Measurements from ENCODE around the gene ZNF557.
A peak's percentile ranks its signal among the peaks of the same experiment; 100 is the strongest.
"Not testable (repeated sequence)": the region's sequence is repeated elsewhere in the genome, so short reads cannot be mapped to it uniquely, and the experiment has no call there.

ZNF557 gene

GRCh38 chr19:7069042-7069903, at the start of gene ZNF557:
ZNF557 (plus strand) TSS chr19:7069703; CDS start chr19:7075075, 5,372 bp downstream.
- TF ChIP-seq, protein P1, sequence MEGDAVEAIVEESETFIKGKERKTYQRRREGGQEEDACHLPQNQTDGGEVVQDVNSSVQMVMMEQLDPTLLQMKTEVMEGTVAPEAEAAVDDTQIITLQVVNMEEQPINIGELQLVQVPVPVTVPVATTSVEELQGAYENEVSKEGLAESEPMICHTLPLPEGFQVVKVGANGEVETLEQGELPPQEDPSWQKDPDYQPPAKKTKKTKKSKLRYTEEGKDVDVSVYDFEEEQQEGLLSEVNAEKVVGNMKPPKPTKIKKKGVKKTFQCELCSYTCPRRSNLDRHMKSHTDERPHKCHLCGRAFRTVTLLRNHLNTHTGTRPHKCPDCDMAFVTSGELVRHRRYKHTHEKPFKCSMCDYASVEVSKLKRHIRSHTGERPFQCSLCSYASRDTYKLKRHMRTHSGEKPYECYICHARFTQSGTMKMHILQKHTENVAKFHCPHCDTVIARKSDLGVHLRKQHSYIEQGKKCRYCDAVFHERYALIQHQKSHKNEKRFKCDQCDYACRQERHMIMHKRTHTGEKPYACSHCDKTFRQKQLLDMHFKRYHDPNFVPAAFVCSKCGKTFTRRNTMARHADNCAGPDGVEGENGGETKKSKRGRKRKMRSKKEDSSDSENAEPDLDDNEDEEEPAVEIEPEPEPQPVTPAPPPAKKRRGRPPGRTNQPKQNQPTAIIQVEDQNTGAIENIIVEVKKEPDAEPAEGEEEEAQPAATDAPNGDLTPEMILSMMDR (IDR thresholded peaks at IDR 0.05; ENCODE audit: low read depth, low read length) = no peak
- Histone ChIP-seq H3K27ac (peak within 1 kb of the TSS; percentile 85), H3K9me3 (ENCODE audit: severe bottlenecking) (no peaks in the 10 kb centered on the region), H3K36me3 (peaks cover 18% of the 10 kb centered on the region), H3K27me3 (ENCODE audit: insufficient read depth, low read depth, severe bottlenecking) (no peaks in the 10 kb centered on the region), H3K4me3 (ENCODE audit: low read depth, low read length) (peak within 1 kb of the TSS; percentile 78)
- peak; percentile 99 for DNase-seq

- H3K36me3 ChIP-seq; DNase-seq; H3K27me3 ChIP-seq (ENCODE audit: insufficient read depth, low read depth, severe bottlenecking); H3K27ac ChIP-seq; H3K4me3 ChIP-seq (ENCODE audit: low read depth, low read length); H3K9me3 ChIP-seq (ENCODE audit: severe bottlenecking): not testable (repeated sequence)
Observed at GRCh38 chr19:7021331-7021730, 48.2 kb upstream of the ZNF557 start, which contains the start of gene MBD3L2B. MBD3L2B (minus strand) TSS chr19:7021431; CDS start chr19:7021397, 34 bp downstream.

GRCh38 chr19:7028790-7029189, 40.7 kb upstream of the ZNF557 start:
- H3K27ac ChIP-seq; H3K27me3 ChIP-seq (ENCODE audit: insufficient read depth, low read depth, severe bottlenecking); H3K9me3 ChIP-seq (ENCODE audit: severe bottlenecking); DNase-seq; H3K4me3 ChIP-seq (ENCODE audit: low read depth, low read length); H3K36me3 ChIP-seq: not testable (repeated sequence)

DNA sequence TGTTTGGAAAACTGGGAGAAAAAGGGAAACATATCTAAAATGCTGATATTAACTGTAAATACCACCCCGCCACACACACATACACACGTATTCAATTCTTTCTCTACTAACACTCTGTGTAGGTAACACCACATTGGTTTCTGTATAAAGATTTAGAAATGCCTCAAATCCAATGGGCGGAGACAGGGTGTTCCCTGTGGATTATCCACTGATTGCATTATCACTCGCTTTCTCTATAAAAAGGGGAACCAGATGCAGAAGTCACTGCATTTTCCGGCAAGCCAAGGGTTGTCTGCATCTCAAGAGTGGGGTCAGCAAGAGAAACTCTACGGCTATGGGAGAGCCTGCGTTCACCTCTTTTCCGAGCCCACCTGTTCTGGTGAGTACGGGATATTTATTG, 39.2 kb upstream of the ZNF557 start, which contains the start of gene MBD3L5:
Gene MBD3L5 (plus strand): TSS at position 301 of the 400 bp plus-strand sequence. CDS start 34 bp downstream, at position 335.
- not testable (repeated sequence) for H3K27me3 ChIP-seq (ENCODE audit: insufficient read depth, low read depth, severe bottlenecking); H3K4me3 ChIP-seq (ENCODE audit: low read depth, low read length); H3K9me3 ChIP-seq (ENCODE audit: severe bottlenecking); H3K27ac ChIP-seq; DNase-seq; H3K36me3 ChIP-seq

GRCh38 chr19:7040079-7040478, 29.4 kb upstream of the ZNF557 start, which contains the start of gene MBD3L4:
MBD3L4 (minus strand) TSS chr19:7040179; CDS start chr19:7040144, 35 bp downstream.
- not testable (repeated sequence) for H3K4me3 ChIP-seq (ENCODE audit: low read depth, low read length); H3K27ac ChIP-seq; DNase-seq; H3K9me3 ChIP-seq (ENCODE audit: severe bottlenecking); H3K27me3 ChIP-seq (ENCODE audit: insufficient read depth, low read depth, severe bottlenecking); H3K36me3 ChIP-seq

DNA sequence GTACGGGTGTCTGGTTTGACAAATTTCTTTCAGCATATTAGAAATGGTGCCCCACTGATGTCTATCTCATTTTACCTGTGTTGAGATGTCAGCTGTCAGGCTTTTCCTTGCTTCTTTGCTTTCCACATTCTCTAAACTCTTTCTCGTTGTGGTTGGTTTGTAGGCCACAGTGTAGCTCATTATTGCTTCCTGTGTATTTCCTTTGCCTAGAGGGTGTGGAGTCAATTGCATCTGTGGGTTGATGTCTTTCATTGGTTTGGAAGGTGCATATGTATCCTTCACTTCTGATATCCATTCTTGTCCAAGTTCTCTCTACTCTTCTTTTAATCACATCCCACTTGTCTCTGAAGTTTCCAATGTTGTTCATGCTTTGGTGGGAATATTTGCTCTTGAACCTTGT, 27.9 kb upstream of the ZNF557 start:
- not testable (repeated sequence) for DNase-seq; H3K36me3 ChIP-seq; H3K27ac ChIP-seq; H3K4me3 ChIP-seq (ENCODE audit: low read depth, low read length); H3K27me3 ChIP-seq (ENCODE audit: insufficient read depth, low read depth, severe bottlenecking); H3K9me3 ChIP-seq (ENCODE audit: severe bottlenecking)

- not testable (repeated sequence) for DNase-seq
Observed at GRCh38 chr19:7049021-7049420, 20.5 kb upstream of the ZNF557 start, which contains the start of gene MBD3L2. MBD3L2 (plus strand) TSS chr19:7049321; CDS start chr19:7049374, 53 bp downstream.

DNA sequence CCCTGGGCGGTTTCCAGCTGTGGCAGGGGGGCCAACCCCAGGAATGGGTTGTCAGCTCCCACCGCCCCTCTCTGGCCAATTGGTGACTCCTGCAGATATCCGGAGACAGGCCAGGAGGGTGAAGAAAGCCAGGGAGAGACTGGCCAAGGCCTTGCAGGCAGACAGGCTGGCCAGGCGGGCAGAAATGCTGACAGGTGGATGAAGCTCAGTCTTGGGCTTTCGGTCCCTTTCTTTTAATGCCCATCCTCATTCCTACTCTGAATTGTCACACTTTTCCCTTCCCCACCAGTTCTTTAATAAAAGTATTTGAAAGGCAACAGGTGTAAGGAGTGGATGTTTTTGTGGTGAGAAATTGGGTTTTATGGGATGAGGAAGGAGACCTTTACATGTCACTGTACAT, 18.1 kb upstream of the ZNF557 start:
- H3K27me3 ChIP-seq (ENCODE audit: insufficient read depth, low read depth, severe bottlenecking); H3K27ac ChIP-seq; H3K9me3 ChIP-seq (ENCODE audit: severe bottlenecking); DNase-seq; H3K36me3 ChIP-seq; H3K4me3 ChIP-seq (ENCODE audit: low read depth, low read length): not testable (repeated sequence)

More at GRCh38 chr19:7049021-7049420, 20.5 kb upstream of the ZNF557 start, which contains the start of gene MBD3L2:
- not testable (repeated sequence) for H3K27ac ChIP-seq; H3K9me3 ChIP-seq (ENCODE audit: severe bottlenecking); H3K36me3 ChIP-seq; H3K4me3 ChIP-seq (ENCODE audit: low read depth, low read length); H3K27me3 ChIP-seq (ENCODE audit: insufficient read depth, low read depth, severe bottlenecking)

GRCh38 chr19:7052896-7053295, 16.6 kb upstream of the ZNF557 start:
- not testable (repeated sequence) for H3K36me3 ChIP-seq; DNase-seq; H3K27me3 ChIP-seq (ENCODE audit: insufficient read depth, low read depth, severe bottlenecking); H3K4me3 ChIP-seq (ENCODE audit: low read depth, low read length); H3K9me3 ChIP-seq (ENCODE audit: severe bottlenecking); H3K27ac ChIP-seq

DNA sequence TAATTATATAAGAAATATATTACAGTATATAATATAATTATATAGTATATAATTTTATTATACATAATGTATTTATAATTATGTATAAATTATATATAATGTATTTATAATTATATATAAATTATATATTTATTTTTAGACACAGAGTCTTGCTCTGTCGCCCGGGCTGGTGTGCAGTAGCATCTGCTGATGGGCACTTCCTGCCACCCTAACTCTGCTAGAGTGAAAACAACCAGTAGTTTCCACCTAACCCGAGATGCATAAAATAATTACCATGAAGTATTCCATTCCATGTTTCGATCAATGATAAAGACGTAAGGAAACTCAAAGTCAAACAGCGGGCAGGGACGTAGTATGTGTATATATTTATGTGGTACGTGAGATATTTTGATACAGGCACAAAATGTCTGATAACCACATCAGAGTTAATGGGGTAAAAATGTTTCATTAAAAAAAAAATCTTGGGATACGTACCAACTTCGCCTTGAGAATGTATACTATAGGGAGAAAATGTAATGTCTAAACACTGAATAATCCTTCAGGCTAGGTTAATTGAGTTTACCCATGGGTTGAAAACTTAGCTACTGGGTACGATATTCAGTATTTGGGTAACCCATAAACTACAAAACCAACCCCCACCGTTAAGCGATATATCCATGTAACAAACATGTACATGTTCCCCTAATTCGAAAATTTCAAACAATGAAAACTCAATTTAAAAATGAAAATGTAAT, 14.7 kb upstream of the ZNF557 start:
- not testable (repeated sequence) for H3K36me3 ChIP-seq; DNase-seq; H3K27me3 ChIP-seq (ENCODE audit: insufficient read depth, low read depth, severe bottlenecking); H3K9me3 ChIP-seq (ENCODE audit: severe bottlenecking); H3K27ac ChIP-seq; H3K4me3 ChIP-seq (ENCODE audit: low read depth, low read length)

DNA sequence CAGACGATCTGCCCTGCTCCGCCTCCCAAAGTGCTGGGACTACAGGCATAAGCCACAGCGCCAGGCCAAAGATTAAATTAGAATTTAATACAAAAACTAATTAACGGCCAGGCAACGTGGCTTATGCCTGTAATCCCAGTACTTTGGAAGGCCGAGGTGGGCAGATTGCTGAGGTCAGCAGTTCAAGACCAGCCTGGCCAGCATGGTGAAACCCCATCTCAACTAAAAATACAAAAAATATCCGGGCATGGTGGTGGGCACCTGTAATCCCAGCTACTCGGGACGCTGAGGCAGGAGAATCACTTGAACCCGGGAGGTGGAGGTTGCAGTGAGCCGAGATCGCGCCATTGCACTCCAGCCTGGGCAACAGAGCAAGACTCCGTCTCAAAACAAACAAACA, 13.8 kb upstream of the ZNF557 start:
- H3K36me3 ChIP-seq; H3K4me3 ChIP-seq (ENCODE audit: low read depth, low read length); H3K27me3 ChIP-seq (ENCODE audit: insufficient read depth, low read depth, severe bottlenecking); DNase-seq; H3K27ac ChIP-seq; H3K9me3 ChIP-seq (ENCODE audit: severe bottlenecking): not testable (repeated sequence)

- H3K36me3 ChIP-seq; DNase-seq; H3K27me3 ChIP-seq (ENCODE audit: insufficient read depth, low read depth, severe bottlenecking); H3K9me3 ChIP-seq (ENCODE audit: severe bottlenecking); H3K27ac ChIP-seq; H3K4me3 ChIP-seq (ENCODE audit: low read depth, low read length): not testable (repeated sequence)
Observed at GRCh38 chr19:7056371-7056770, 13.1 kb upstream of the ZNF557 start.

DNA sequence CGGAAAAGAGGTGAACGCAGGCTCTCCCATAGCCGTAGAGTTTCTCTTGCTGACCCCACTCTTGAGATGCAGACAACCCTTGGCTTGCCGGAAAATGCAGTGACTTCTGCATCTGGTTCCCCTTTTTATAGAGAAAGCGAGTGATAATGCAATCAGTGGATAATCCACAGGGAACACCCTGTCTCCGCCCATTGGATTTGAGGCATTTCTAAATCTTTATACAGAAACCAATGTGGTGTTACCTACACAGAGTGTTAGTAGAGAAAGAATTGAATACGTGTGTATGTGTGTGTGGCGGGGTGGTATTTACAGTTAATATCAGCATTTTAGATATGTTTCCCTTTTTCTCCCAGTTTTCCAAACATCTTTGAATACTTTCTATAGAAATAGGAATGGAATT, 10.9 kb upstream of the ZNF557 start, which contains the start of gene MBD3L3:
Gene MBD3L3 (minus strand): TSS at position 101 of the 400 bp plus-strand sequence. CDS start 71 bp downstream, at position 30.
- not testable (repeated sequence) for H3K9me3 ChIP-seq (ENCODE audit: severe bottlenecking); H3K27me3 ChIP-seq (ENCODE audit: insufficient read depth, low read depth, severe bottlenecking); H3K27ac ChIP-seq; H3K36me3 ChIP-seq; H3K4me3 ChIP-seq (ENCODE audit: low read depth, low read length); DNase-seq
